ENCODE data around the gene GCK.

Gene GCK

DNA sequence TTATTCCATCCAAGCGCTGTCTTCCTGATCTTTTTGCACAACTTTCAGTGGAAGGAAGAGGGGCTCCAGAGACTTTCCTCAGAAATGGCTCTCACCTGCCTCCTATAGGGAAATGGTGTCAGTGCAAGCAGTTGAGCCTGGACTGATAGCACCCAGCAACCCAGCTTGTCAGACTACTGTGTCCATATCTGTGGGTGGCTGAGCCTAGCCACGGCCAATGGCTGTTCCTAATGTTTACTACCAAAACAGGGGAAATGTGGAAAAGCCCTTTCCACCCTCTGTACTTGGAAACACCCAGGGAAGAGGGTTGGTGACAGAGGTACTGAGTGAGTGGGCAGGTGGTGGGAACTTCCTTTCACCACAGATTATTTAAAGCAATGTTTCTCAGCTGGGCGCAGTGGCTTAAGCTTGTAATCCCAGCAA is 7.2 kb upstream of the GCK start:
- Histone ChIP-seq H3K27me3 (ENCODE audit: insufficient read depth, low read length) (peaks cover 12% of the 10 kb centered on the region; the same call in 1 of the 2 replicates), H3K9ac (ENCODE audit: low read depth, low read length) (no peak overlapping the region), H3K36me3 (ENCODE audit: insufficient read depth, low read depth, low read length) (no peaks in the 10 kb centered on the region), H3K4me1 (ENCODE audit: insufficient read depth, low read length) (no peaks in the 10 kb centered on the region), H3K27ac (ENCODE audit: low read length) (no peak overlapping the region), H3K9me3 (ENCODE audit: insufficient read depth, low read depth, low read length) (no peaks in the 10 kb centered on the region), H3K4me3 (ENCODE audit: low read length) (no peak overlapping the region)

DNA sequence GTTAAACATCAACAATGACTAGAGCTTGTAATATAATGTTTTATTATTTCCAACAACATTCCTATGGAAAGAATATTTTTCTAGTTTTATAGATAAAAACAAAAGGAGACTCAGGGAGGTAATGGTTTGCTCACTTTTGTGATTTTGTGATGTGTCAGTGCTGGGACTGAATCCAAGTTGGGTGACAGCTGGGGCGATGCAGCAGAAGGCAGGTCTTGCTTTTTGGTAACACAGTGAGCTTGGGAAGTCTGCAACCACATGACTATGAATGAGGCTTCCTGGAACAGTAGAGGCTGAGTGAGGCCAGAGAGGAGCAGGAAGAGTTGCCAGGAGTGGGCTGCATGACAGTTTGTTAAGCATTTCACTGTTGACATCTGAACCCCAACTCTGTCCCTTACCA is 6.7 kb upstream of the GCK start:
- no peak overlapping the region for H3K4me3 ChIP-seq (ENCODE audit: low read length)
- peaks cover 12% of the 10 kb centered on the region; the same call in 1 of the 2 replicates for H3K27me3 ChIP-seq (ENCODE audit: insufficient read depth, low read length)
- H3K9me3 ChIP-seq (ENCODE audit: insufficient read depth, low read depth, low read length), result no peaks in the 10 kb centered on the region
- no peak overlapping the region for H3K9ac ChIP-seq (ENCODE audit: low read depth, low read length)
- no peak overlapping the region for H3K27ac ChIP-seq (ENCODE audit: low read length)
- no peaks in the 10 kb centered on the region for H3K36me3 ChIP-seq (ENCODE audit: insufficient read depth, low read depth, low read length)
- no peaks in the 10 kb centered on the region for H3K4me1 ChIP-seq (ENCODE audit: insufficient read depth, low read length)

DNA sequence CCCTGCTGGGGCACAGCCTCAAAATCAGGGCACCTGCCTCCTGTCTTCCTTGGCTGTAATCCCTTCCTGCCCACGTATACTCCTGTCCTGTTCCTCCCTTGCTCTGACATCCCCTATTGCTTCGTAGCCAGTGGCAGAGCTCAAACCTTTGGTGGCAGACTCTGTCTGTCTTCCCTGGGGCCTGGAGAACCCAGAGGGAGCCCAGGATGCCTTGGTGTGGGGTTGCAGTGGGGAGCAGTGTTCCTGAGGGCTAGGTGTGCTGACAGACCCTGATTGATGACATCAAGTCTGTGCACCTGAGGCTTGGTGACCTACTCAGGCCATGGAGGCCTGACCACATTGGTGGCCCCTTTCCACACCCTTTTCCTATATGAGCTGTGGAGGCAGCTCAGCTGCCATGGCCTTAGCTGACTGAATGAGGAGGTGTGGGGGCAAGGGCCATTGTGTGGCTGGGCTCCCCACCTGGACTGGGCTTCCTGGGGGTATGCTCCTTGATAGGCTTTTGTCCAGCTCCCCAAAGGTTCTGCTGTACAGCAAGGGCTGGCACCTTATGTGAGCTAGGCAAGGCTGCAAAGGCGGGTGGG is 5.4 kb upstream of the GCK start:
- no peak overlapping the region for H3K27ac ChIP-seq (ENCODE audit: low read length)
- peaks cover 12% of the 10 kb centered on the region; the same call in 1 of the 2 replicates for H3K27me3 ChIP-seq (ENCODE audit: insufficient read depth, low read length)
- H3K4me3 ChIP-seq (ENCODE audit: low read length), result no peak overlapping the region
- H3K9ac ChIP-seq (ENCODE audit: low read depth, low read length), result no peak overlapping the region
- H3K36me3 ChIP-seq (ENCODE audit: insufficient read depth, low read depth, low read length), result no peaks in the 10 kb centered on the region
- H3K9me3 ChIP-seq (ENCODE audit: insufficient read depth, low read depth, low read length), result no peaks in the 10 kb centered on the region
- H3K4me1 ChIP-seq (ENCODE audit: insufficient read depth, low read length), result no peaks in the 10 kb centered on the region

DNA sequence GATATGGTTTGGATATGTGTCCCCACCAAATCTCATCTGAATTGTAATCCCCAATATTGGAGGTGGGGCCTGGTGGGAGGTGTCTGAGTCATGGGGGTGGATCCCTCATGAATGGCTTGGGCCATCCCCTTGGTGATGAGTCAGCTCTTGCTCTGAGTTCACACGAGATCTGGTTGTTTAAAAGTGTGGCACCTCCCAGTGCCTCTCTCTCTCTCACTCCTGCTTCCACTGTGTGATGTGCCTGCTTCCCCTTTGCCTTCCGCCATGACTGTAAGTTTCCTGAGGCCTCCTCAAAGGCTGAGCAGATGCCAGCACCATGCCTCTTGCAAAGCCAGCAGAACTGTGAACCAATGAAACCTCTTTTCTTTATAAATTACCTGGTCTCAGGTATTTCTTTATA is 4.8 kb upstream of the GCK start:
- Histone ChIP-seq H3K9ac (ENCODE audit: low read depth, low read length) (no peak overlapping the region), H3K27me3 (ENCODE audit: insufficient read depth, low read length) (peaks cover 12% of the 10 kb centered on the region; the same call in 1 of the 2 replicates), H3K4me3 (ENCODE audit: low read length) (no peak overlapping the region), H3K36me3 (ENCODE audit: insufficient read depth, low read depth, low read length) (no peaks in the 10 kb centered on the region), H3K9me3 (ENCODE audit: insufficient read depth, low read depth, low read length) (no peaks in the 10 kb centered on the region), H3K4me1 (ENCODE audit: insufficient read depth, low read length) (no peaks in the 10 kb centered on the region), H3K27ac (ENCODE audit: low read length) (no peak overlapping the region)

DNA sequence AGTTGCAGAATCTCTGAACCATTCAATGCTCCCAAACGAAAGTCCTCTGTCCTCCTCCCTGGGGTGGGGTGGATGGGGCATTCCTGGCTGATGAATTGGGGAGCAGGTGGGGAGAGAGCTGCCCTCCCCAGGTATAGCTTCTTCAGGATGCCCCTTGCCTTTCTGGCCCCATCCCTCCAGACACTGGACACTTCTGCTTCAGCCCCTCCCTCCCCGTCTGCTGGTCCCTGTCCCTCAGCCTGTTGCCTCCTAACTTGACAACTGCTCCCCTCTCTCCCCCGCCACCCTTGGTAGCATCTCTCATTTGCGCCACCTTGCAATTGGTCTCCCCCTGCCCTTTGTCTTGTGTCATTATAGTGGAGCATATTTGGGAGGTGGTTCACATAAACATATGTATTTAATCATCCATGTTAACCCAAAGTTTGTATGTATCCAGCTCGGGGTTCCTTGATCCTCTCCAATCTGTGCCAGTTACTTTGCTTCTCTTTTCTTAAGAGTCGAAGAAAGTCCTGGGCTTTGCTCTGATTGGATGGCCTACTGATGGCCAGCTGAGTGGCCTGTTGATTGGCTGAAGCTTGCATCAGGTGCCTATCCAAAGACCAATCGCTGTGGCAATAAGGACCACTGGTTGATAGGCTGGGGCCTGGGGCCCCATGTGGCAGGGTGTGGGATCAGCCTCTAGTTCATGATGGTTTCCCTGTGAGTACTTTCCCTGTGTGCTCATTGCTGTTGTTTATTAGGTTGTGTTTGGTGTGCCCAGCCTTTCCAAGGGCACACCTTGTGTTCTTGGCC is 4.0 kb upstream of the GCK start:
- H3K9me3 ChIP-seq (ENCODE audit: insufficient read depth, low read depth, low read length), result no peaks in the 10 kb centered on the region
- no peaks in the 10 kb centered on the region for H3K36me3 ChIP-seq (ENCODE audit: insufficient read depth, low read depth, low read length)
- H3K4me1 ChIP-seq (ENCODE audit: insufficient read depth, low read length), result no peaks in the 10 kb centered on the region
- H3K27ac ChIP-seq (ENCODE audit: low read length), result no peak overlapping the region
- no peak overlapping the region for H3K4me3 ChIP-seq (ENCODE audit: low read length)
- no peak overlapping the region for H3K9ac ChIP-seq (ENCODE audit: low read depth, low read length)
- peaks cover 12% of the 10 kb centered on the region; the same call in 1 of the 2 replicates for H3K27me3 ChIP-seq (ENCODE audit: insufficient read depth, low read length)

DNA sequence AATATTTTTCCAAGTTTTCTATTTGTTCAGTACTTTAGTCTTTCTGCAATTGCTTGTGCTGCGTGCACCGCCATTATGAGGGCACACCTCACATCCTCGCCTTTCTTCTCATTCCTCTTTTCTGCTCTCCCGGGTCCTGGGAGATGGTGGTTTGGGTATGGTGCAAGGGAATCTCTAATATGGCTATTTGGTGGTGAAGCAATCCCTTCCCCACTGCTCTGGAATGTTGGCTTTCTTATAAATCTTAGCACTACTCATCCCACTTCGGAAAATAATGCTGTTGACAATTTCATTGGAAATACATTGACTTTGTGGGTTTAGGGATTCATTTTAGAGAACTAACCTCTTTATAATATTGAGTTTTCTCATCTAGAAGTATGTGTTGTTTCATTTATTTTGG is 1.9 kb upstream of the GCK start:
- Histone ChIP-seq H3K9ac (ENCODE audit: low read depth, low read length) (no peak overlapping the region), H3K27me3 (ENCODE audit: insufficient read depth, low read length) (no peaks in the 10 kb centered on the region), H3K4me3 (ENCODE audit: low read length) (no peak overlapping the region), H3K27ac (ENCODE audit: low read length) (no peak overlapping the region), H3K9me3 (ENCODE audit: insufficient read depth, low read depth, low read length) (no peaks in the 10 kb centered on the region), H3K36me3 (ENCODE audit: insufficient read depth, low read depth, low read length) (no peaks in the 10 kb centered on the region), H3K4me1 (ENCODE audit: insufficient read depth, low read length) (no peaks in the 10 kb centered on the region)

DNA sequence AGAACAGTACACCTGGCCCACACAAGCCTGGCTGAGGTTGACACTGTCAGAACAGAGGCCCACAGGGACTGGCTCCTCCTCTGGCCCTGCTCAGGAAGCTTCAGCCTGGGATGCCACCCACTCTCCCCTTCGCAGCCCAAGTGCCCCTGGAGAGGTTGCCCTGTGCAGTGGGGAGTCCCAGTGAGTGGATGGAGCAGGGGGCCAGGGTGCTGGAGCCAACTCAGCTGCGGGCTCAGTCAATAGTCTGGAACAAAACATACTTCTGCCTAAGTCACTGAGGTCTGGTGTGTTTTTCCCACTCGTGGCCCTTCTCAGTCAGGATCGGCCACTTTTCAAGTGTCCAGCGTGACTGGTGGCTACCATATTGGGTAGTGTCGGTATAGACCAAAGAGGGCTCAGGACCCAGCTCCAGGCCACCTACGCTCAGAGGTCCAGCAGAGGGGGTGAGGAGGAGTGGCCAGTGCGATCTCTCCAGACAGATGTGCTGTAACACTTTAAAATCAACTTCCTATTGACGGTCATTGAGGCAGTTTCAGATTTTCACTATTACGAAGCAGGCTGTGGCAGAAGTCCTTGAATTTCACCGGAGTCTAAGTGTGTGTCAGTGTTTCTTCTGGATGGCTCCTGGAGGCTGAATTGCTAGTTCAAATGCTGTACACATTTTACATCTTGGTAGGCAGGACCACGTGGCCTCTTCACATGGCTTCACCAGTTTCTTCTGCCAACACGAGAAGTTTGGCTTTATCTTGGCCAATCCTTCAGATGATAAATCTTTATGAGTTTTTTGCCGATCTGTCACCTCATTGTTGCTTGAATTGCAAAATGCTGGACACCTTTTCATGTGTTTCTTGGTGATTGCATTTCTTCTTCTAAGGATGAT is 994 bp upstream of the GCK start:
- Histone ChIP-seq H3K4me1 (ENCODE audit: insufficient read depth, low read length) (no peaks in the 10 kb centered on the region), H3K27ac (ENCODE audit: low read length) (no peak overlapping the region), H3K9ac (ENCODE audit: low read depth, low read length) (no peak overlapping the region), H3K27me3 (ENCODE audit: insufficient read depth, low read length) (no peaks in the 10 kb centered on the region), H3K4me3 (ENCODE audit: low read length) (no peak overlapping the region), H3K36me3 (ENCODE audit: insufficient read depth, low read depth, low read length) (no peaks in the 10 kb centered on the region), H3K9me3 (ENCODE audit: insufficient read depth, low read depth, low read length) (no peaks in the 10 kb centered on the region)

DNA sequence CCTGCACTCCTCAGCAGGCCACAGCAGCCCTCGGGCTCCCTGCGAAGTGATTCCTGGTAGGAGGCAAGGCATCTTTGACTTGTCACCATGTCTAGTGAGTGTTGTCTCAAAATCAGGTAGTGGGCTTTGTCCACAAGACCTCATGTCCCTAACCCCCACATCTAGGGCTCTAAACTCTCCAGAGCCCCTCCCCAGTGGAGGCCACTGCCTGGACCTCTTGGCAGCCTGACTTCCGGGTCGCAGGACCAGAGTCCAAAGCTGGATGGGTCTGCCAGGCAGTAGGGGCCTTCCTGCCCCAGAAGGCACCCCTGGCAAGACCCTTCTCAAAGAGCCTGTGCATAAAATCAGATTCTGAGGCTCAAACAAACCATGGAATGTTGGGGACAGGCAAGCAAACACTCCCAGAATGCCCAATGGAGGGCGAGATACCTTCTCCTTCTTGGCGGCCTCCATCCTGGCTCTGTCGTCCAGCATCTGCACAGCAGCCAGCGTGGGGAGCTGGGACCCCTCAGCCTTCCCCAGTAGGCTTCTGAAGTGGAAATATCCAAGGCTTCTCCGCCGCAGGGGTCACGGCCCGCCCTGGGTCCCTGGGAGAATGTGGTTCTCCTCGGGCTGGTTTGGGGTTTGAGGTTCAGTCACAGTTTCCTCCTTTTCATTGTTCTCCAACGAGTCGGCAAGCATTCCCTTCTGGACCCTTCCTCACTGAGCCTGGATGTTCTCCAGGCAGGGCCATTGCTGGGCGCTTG is 586 bp downstream of the GCK start:
- H3K27ac ChIP-seq (ENCODE audit: low read length), result no peak overlapping the region

DNA sequence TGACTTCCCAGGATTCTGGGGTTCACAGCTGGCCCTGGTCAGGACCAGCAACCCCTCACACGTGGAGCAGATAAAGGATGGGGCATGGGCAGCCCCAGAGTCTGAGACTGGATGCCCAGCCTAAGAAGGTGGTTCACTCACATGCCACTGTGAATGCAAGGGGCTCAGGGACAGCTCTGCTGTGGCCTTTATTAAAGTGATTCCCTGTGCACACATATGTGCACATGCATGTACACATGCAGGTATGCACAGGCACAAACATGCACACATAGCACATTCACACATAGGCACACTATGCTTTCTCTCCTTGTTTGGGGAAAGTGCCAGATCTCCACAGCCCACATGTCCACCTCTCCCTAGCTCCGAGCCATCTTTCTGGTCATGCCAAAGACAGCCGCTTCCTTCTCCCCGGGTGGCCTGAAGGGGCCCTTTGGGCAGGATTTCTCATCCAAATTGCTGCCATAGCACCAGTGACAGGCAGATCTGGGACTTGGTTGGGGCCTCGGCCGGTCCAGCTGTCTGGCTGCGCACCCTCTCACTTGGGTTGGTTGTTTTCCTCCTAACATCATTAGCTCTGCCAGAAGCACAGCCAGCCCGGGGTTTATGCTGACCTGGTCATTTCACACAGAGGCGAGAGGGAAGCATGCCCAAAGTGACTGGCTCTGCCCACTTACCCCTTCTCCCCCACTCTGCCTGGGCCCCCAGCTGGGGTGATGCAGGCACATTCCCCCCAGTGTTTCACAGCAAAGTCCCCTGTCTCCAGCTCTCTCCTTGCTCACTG is 1.4 kb downstream of the GCK start:
- Histone ChIP-seq H3K27me3 (ENCODE audit: insufficient read depth, low read length) (no peaks in the 10 kb centered on the region), H3K4me1 (ENCODE audit: insufficient read depth, low read length) (0 out of 2 replicates have a peak, but pooled peaks cover 2% of the 10 kb centered on the region), H3K9ac (ENCODE audit: low read depth, low read length) (no peak overlapping the region), H3K36me3 (ENCODE audit: insufficient read depth, low read depth, low read length) (no peaks in the 10 kb centered on the region), H3K9me3 (ENCODE audit: insufficient read depth, low read depth, low read length) (0 out of 2 replicates have a peak, but pooled peaks cover 3% of the 10 kb centered on the region), H3K4me3 (ENCODE audit: low read length) (no peak overlapping the region), H3K27ac (ENCODE audit: low read length) (no peak overlapping the region)

More for the DNA sequence above, 586 bp downstream of the GCK start:
- Histone ChIP-seq H3K27me3 (ENCODE audit: insufficient read depth, low read length) (no peaks in the 10 kb centered on the region), H3K4me1 (ENCODE audit: insufficient read depth, low read length) (0 out of 2 replicates have a peak, but pooled peaks cover 2% of the 10 kb centered on the region), H3K9me3 (ENCODE audit: insufficient read depth, low read depth, low read length) (no peaks in the 10 kb centered on the region), H3K4me3 (ENCODE audit: low read length) (no peak overlapping the region), H3K36me3 (ENCODE audit: insufficient read depth, low read depth, low read length) (no peaks in the 10 kb centered on the region), H3K9ac (ENCODE audit: low read depth, low read length) (no peak overlapping the region)

DNA sequence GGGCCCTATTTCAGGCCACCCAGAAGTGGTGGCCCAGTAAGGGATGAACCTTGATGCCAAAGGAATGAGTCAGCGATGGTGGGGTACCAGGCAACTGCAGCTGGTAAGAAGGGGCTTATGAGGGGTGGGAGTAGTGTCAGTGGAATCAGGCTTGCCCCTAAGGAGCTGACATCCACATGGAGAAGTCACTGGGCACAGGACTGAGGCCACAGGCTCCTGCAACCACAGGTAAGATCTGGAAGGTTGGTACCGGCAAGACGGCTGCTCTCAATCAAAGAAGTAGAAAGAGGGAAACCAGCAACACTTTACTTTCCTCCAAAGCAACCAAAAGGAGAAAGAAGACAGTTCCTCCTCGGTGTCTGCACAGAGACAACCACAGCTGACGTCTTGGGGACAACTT is 2.5 kb downstream of the GCK start:
- H3K36me3 ChIP-seq (ENCODE audit: insufficient read depth, low read depth, low read length), result no peaks in the 10 kb centered on the region
- H3K27me3 ChIP-seq (ENCODE audit: insufficient read depth, low read length), result no peaks in the 10 kb centered on the region
- H3K9ac ChIP-seq (ENCODE audit: low read depth, low read length), result no peak overlapping the region
- H3K27ac ChIP-seq (ENCODE audit: low read length), result no peak overlapping the region
- H3K4me3 ChIP-seq (ENCODE audit: low read length), result no peak overlapping the region
- H3K4me1 ChIP-seq (ENCODE audit: insufficient read depth, low read length), result 0 out of 2 replicates have a peak, but pooled peaks cover 2% of the 10 kb centered on the region
- peaks cover 7% of the 10 kb centered on the region; the same call in 1 of the 2 replicates for H3K9me3 ChIP-seq (ENCODE audit: insufficient read depth, low read depth, low read length)
